GM12878 (cell line): Measurements from ENCODE around the gene TXNDC5. TPM values are rescaled to one million over a fixed set of nuclear protein-coding genes. Genes with fewer than 3 reads are reported as not detected.

Experiments used
- ATAC-seq: fragments of 200-7000 bp; cut with Tn5 transposase; 3 replicates; pipeline ENCODE4 v1.9.1; 2020; ENCODE audit warnings: mild to moderate bottlenecking, moderate library complexity
- BruUV-seq: library from RNA; stranded (reverse); fragments of 400-500 nt; replicated peaks from 2 replicates; lab custom pipeline; 2021; lab: Mats Ljungman, UMichigan
- CTCF ChIA-PET: fragments of 300-600 bp; sonication (Branson Sonifier 250); formaldehyde crosslinking; extraction: SDS; loops from one replicate; lab custom pipeline; 2021; ENCODE audit warnings: inconsistent platforms; lab: Yijun Ruan, JAX
- POLR2A ChIA-PET: fragments of 350-600 bp; formaldehyde crosslinking; extraction: SDS; loops from one replicate; lab custom pipeline; 2021; ENCODE audit warnings: inconsistent platforms; lab: Charles Lee
- RAD21 ChIA-PET: fragments of 300-600 bp; sonication (Branson Sonifier 250); formaldehyde crosslinking; loops from one replicate; lab custom pipeline; 2023; ENCODE audit warnings: antibody characterized with exemption; ENCODE audit not compliant: unreplicated experiment; lab: Charles Lee
- SMC1A ChIA-PET: fragments of 300-600 bp; sonication (Branson Sonifier 250); formaldehyde crosslinking; loops from one replicate; lab custom pipeline; 2023; ENCODE audit not compliant: unreplicated experiment, uncharacterized antibody; lab: Charles Lee
- DNase-seq: peaks from one replicate; pipeline ENCODE4 v3.0.0-alpha.2; 2011; ENCODE audit warnings: low read depth, low spot score
- FAIRE-seq: peaks from 3 replicates; lab custom pipeline; 2011; peaks lifted over from hg19 to GRCh38; lab: Jason Lieb, UNC
- H2AFZ ChIP-seq: 2 replicates; pipeline ENCODE4 v1.6.0; 2011; ENCODE audit warnings: low read depth, low read length, control low read depth; ENCODE audit not compliant: control insufficient read depth
- H3K27ac ChIP-seq: 2 replicates; pipeline ENCODE4 v1.5.1; 2011; ENCODE audit warnings: control low read depth; ENCODE audit not compliant: control insufficient read depth, insufficient read depth
- H3K27me3 ChIP-seq, 2 experiments: replicated peaks in 1 of 2; 2 replicates each; pipeline versions ENCODE4 v1.6.0 to v1.6.1; 2011; ENCODE audit warnings: low read length in 1 of 2; ENCODE audit not compliant: control insufficient read depth in 2 of 2, insufficient read depth in 2 of 2
- H3K36me3 ChIP-seq, 2 experiments: 2 replicates each; pipeline ENCODE4 v1.5.1; 2011; ENCODE audit warnings: low read length in 1 of 2; ENCODE audit not compliant: control insufficient read depth in 2 of 2, insufficient read depth in 2 of 2
- H3K4me1 ChIP-seq: 2 replicates; pipeline ENCODE4 v1.6.1; 2011; ENCODE audit warnings: mild to moderate bottlenecking, low read length, moderate library complexity, mixed read lengths; ENCODE audit not compliant: control insufficient read depth, insufficient read depth
- H3K4me2 ChIP-seq: 2 replicates; pipeline ENCODE4 v1.6.0; 2011; ENCODE audit warnings: control low read depth; ENCODE audit not compliant: control insufficient read depth, insufficient read depth
- H3K4me3 ChIP-seq: fragments of 200-600 bp; sonication (generic); 2 replicates; pipeline ENCODE4 v1.5.1; 2016
- H3K79me2 ChIP-seq: 2 replicates; pipeline ENCODE4 v1.6.0; 2011; ENCODE audit warnings: low read length; ENCODE audit not compliant: control insufficient read depth, insufficient read depth
- H3K9ac ChIP-seq: 2 replicates; pipeline ENCODE4 v1.8.0; 2011; ENCODE audit warnings: low read length, control low read depth, mixed read lengths; ENCODE audit not compliant: control insufficient read depth, insufficient read depth
- H3K9me3 ChIP-seq: replicated peaks from 3 replicates; pipeline ENCODE4 v1.5.1; 2011; ENCODE audit warnings: mild to moderate bottlenecking, low read length; ENCODE audit not compliant: control insufficient read depth, insufficient read depth
- H4K20me1 ChIP-seq: 2 replicates; pipeline ENCODE4 v1.6.0; 2011; ENCODE audit not compliant: control insufficient read depth, insufficient read depth
- ATF3 ChIP-seq: IDR thresholded peaks from 2 replicates; pipeline ENCODE4 v1.6.1; 2011; ENCODE audit warnings: low read depth, mild to moderate bottlenecking, low read length, moderate library complexity, borderline replicate concordance; ENCODE audit errors: extremely low read depth
- EGR1 ChIP-seq, 2 experiments: IDR thresholded peaks; 1 replicate in 1 of 2; 2 replicates in 1 of 2; pipeline ENCODE4 v1.6.1; 2011 to 2012; ENCODE audit warnings: low read depth in 2 of 2, low read length in 2 of 2, borderline replicate concordance in 1 of 2, mild to moderate bottlenecking in 1 of 2, moderate library complexity in 1 of 2
- HCFC1 ChIP-seq: fragments of 150-350 bp; IDR thresholded peaks from 2 replicates; pipeline ENCODE4 v1.6.1; 2014; ENCODE audit warnings: low read length
- MAX ChIP-seq: IDR thresholded peaks from 2 replicates; pipeline ENCODE4 v1.6.1; 2012; ENCODE audit warnings: low read depth, low read length, improper control_type of control experiment
- PKNOX1 ChIP-seq: fragments of 450-650 bp; IDR thresholded peaks from 2 replicates; pipeline ENCODE4 v1.6.1; 2016; ENCODE audit warnings: mild to moderate bottlenecking
- SUPT20H ChIP-seq: IDR thresholded peaks from 2 replicates; pipeline ENCODE4 v1.6.1; 2011; ENCODE audit warnings: low read depth, mild to moderate bottlenecking, low read length, moderate library complexity, borderline replicate concordance; ENCODE audit not compliant: control insufficient read depth
- WGBS: methylation state at CpG from one replicate; pipeline ENCODE4 v1.1.6; 2016; ENCODE audit warnings: low lambda C conversion rate; ENCODE audit not compliant: insufficient replicate concordance, insufficient coverage; ENCODE audit errors: missing lambda C conversion rate; 5-methylcytosine and 5-hydroxymethylcytosine counted together
- in situ Hi-C: fragments of 300-500 bp; cut with MboI; formaldehyde crosslinking; loops from 9 replicates; pipeline ENCODE4 v1.14.3; 2018; ENCODE audit warnings: mixed read lengths
- intact Hi-C: fragments of 100-400 bp; cut with micrococcal nuclease; formaldehyde crosslinking; loops from one replicate; pipeline ENCODE4 v1.14.2; 2022; ENCODE audit not compliant: unreplicated experiment
- polyA plus RNA-seq, 11 experiments: library from polyadenylated mRNA; depleted of rRNA in 4 of 11; unstranded in 6 of 11; stranded (reverse) in 5 of 11; fragments of >200 nt; fragmentation: Nextera tagmentation in 4 of 11; fragmentation: Illumina TruSeq in 1 of 11; extraction: Ambion mirVana in 4 of 11; extraction: Trizol in 1 of 11; gene quantifications; 1 replicate in 1 of 11; 2 replicates in 10 of 11; pipeline versions ENCODE4 v1.2.1 to v1.2.3, GENCODE V29; 2011 to 2016; ENCODE audit warnings: inconsistent platforms in 2 of 11, missing spikeins in 2 of 11, low read depth in 1 of 11
- total RNA-seq, 4 experiments: library from RNA; depleted of rRNA in 3 of 4; stranded (reverse); fragments of >200 nt in 3 of 4; fragmentation: Illumina TruSeq in 1 of 4; extraction: Trizol in 1 of 4; gene quantifications; 2 replicates each; pipeline versions ENCODE4 v1.2.1 to v1.2.3, GENCODE V29; 2013 to 2021

The TXNDC5 gene
- total and polyA plus RNA-seq, 10 of the 15 experiments (the other 5 are each of a cell fraction or from before 2014, with no cell fraction given) = 7.2 to 181 (median 132) TPM

GRCh38 chr6:7953753-7954152 lies 43.2 kb upstream of the TXNDC5 start:
- Histone ChIP-seq H3K27ac (no peak overlapping the region), H3K9ac (no peak overlapping the region), H3K4me3 (no peak overlapping the region), H3K4me2 (no peak overlapping the region), H3K79me2 (no peaks in the 10 kb centered on the region), H4K20me1 (no peaks in the 10 kb centered on the region), H3K9me3 (no peaks in the 10 kb centered on the region; the same call in 2 of the 3 replicates), H2AFZ (no peak overlapping the region), H3K27me3 (no peaks in the 10 kb centered on the region; a peak in 1 of 4 replicates), H3K36me3 (no peaks in the 10 kb centered on the region), H3K4me1 (no peaks in the 10 kb centered on the region)
- DNase-seq (no peak), FAIRE-seq (no peak), ATAC-seq (no peak)
- SMC1A ChIA-PET = no interaction called here
- POLR2A ChIA-PET = no interaction called here
- BruUV-seq = no TSS peak
- no peak for TF ChIP-seq SUPT20H
- no peak for TF ChIP-seq HCFC1
- no peak for TF ChIP-seq MAX
- no peak for TF ChIP-seq PKNOX1
- TF ChIP-seq ATF3 = no peak
- TF ChIP-seq EGR1 (IDR thresholded peaks at IDR 0.05; ENCODE audit: borderline replicate concordance in 1 of 2, low read depth in 2 of 2, low read length in 2 of 2) = no peak
- intact Hi-C loops (no loop called here), in situ Hi-C loops (no loop called here)
- 19% methylated on average over 1 of the region's 1 CpG for WGBS
- CTCF ChIA-PET = interaction anchor here (0.6 kb wide), 1 partner anchor 867 kb away, joined by 4 read pairs; no protein-coding TSS in a partner anchor
- RAD21 ChIA-PET = no interaction called here
